MV-4-11 (cell line): ENCODE results near the gene LCP2.
A peak's percentile ranks its signal among the peaks of the same experiment; 100 is the strongest.

Experiments
- DNase-seq: peaks from one replicate; lab custom pipeline; 2025; lab: John Stamatoyannopoulos, UW

LCP2 gene

GRCh38 chr5:170315154-170315553 lies 17.6 kb upstream of the LCP2 start:
- DNase-seq, result no peak

- no peak for DNase-seq
Measured at GRCh38 chr5:170314541-170315095, 17.0 kb upstream of the LCP2 start.

DNA sequence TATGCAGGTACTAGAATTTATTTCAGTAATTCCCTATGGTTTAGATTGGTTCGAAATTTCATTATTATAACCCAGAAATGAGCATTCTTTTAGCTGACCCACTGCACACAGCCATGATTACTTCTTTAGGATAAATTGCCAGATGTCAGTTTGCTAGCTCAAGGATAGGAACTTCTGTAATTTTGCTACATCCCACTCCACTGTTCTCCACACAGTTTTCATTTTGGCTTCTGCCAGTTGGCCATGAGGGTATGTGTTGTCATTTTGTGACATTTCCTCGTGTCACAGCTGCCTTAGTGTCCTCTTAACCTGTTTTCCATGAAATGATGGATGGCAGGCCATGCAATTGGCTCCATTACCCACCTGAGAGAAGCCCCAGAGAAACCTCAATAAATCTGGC lies 16.2 kb upstream of the LCP2 start:
- DNase-seq, result no peak

- DNase-seq, result no peak
Measured at GRCh38 chr5:170313344-170313743, 15.8 kb upstream of the LCP2 start.

DNA sequence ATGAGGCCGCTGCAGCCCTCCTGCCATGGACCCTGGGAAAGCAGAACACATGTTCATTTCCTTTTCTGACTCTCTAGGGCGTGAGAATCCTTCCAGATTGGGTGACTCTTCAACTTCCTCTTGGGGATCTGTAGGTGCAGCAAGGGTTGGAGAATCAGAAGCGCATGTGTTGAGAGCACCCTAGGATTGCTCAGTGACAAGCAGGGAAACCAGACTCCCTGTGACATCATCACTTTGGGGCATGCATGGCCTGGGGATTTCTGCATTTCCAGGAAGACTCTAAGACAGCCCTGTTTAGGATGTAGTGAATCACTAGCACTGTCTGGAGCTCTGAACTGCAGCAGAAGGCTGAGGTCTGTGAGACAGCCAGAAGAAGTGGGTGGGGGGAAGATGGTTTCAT lies 15.1 kb upstream of the LCP2 start:
- DNase-seq, result peak; percentile 96

DNA sequence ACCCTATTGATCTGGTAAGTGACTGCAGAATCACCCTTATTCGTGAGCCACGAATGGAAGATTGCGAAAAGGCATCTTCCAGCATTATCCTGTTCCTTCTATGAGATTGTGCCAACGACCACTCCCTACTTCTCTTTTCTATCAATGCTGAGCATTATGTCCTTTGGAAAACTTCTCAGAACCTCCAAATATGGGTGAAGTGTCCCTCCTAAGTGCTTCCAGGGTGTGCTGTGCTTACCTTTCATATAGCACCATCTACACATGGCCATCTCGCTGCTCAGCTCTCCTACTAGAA lies 14.7 kb upstream of the LCP2 start:
- peak; percentile 40 for DNase-seq

DNA sequence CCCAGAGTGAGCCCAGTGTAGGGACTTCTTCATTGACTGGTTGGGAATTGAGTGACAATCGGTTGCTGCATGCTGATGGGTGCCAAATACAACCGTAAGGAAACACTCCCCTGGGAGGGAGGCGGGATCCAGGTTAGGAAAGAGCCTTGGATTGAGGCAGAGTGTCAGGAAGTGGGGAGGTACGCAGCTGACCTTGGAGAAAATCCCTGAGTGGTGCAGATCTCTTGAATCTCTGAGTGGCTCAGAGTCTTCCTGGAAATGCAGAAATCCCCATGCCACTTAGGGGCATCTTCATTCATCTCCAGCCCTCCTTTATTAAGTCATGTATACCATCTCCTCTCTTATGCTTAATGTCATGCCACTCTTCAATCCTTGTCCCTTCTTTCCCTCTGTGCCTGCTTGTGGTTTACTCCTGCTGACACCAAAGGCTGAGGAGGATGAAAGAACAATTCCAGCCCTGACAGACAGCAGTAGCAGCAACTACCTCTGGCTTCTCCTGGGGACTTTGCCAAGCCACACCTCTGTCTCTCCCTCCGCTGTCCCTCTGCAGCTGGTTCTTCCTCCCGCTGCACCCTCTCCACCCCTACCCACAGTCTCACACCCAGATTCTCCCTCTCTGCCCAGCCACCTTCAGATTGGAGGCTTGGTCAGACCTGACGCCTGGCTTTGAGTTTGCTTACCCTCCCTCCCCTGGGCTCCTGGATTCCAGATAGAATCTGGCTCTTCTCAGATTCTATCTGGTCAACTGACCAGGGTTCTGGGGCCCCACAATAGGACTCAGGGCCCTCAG lies 14.1 kb upstream of the LCP2 start:
- no peak for DNase-seq

DNA sequence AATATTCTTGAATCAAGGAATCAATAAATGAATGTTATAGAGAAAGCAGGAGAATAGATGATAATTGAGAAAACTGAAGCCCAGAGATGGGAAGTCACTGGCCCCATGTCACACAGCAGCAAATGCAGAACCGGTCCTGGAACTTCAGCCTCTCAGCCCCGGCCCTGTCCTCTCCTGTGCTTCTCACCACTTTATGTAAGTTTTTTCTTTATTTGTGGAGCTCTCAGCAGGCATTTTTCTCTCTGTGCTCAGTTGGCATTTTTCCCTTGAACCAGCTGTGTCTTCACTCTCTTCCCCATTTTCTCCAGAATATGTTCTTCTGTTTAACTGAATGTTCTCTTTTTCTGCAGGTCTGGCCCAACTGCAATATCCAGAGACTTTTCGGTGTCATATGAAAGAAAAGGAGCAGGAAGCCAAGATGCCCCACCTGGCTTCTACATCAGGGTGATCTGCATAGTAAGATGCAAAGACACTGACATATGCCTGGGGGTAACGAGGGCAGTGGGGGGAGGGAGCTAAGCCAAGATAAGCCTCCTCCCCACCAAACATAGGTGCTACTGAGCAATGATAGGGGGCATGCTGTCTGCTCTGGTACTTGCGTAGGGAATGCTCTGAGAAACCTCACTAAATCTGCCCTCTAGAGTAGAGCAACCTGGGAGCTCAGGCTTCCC lies 12.8 kb upstream of the LCP2 start:
- DNase-seq, result no peak

GRCh38 chr5:170308686-170309085 lies 11.1 kb upstream of the LCP2 start:
- no peak for DNase-seq

DNA sequence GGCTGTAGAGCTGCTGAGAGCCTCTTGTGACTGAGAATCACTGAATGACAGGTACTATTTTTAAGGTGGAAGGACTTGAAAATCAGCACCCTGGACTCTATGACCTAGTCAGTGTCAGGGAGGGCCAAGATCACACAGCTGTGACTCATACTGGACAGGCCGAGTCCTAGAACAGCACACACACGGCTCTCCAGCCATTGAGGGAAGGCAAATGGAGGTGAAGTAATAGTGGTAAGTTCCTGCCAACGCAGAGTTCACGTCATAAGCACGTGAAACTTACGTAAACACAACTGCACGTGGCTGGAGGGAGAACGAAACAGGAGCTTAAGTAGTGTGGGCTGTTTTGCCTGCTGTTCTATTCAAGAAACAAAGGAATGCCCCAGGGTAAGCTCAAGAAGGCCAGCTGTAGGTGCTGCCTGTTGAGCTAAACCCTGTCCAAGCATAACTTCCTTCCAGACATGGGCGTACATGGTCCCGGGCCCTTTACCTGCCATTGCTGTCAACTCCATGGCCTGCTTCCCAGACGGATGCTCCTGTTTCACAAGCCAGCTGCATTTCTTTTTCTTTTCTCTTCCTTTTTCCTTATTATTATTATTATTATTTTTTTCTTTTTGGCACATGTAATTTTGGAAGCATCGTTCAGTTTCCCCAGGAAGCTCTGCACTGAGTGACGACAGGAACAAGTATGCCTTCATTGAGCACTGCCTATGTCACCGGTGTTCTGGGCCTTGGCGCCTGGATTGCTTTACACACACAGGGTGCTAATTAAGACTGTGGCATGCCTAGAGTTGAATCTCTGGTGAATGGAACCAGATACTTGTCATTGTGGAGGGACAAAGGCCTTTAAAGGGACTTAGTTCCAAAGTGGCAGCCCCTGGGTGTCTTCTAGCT lies 10.2 kb upstream of the LCP2 start:
- DNase-seq, result peak; percentile 92

GRCh38 chr5:170306381-170306831 lies 8.8 kb upstream of the LCP2 start:
- peak; percentile 47 for DNase-seq

DNA sequence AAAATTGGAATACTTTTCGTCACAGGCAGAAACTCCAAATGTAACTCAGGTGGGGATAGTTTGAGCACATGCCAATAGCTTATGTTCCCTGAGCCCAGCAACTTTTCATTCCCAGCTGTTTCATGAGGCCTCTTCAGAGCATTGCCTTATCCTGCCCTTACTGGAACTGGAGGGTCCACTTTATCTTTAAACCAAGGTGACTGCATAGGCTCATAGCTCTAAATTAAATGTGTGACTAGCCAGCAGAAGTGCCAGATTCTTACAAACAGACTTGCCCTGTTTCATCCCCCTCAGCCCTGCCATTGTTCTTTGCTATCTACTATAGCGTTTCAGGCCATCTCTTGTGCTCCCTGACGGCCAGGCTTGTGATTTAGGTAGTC lies 8.1 kb upstream of the LCP2 start:
- no peak for DNase-seq

- no peak for DNase-seq
Measured at GRCh38 chr5:170305016-170305645, 7.6 kb upstream of the LCP2 start.

- no peak for DNase-seq
Measured at GRCh38 chr5:170303549-170303948, 6.0 kb upstream of the LCP2 start.

- peak; percentile 93 for DNase-seq
Measured at GRCh38 chr5:170302653-170303501, 5.3 kb upstream of the LCP2 start.

DNA sequence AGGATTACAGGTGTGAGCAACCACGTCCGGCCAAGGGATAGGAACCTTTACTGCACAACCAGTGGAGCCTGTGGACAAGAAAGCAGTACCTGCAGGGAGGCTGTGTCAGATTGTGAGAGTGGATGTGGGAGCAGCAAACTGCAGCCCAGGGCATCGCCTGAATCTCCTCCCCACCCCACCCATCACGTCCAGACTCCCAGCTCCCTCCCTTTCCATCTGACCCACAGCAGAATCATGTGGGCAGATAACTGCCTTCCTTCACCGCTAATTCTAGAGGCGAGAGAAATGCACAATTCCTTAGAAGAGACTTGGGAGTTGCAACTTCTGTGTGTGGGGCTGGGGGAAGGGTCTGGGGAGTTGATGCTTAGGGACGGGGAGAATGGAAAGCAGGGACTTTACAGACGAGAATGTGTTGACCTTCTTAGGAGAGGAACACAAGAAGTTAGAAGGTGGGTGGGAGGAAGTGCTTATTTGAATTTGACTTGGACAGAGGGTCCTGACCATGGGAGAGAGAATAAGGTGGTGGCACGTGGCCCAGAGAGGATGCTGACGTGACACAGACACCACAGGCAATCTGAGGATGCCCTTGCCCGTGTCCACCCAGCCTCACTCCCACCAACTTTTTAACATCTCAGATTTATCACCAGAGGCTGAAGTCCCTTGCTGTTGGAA lies 4.5 kb upstream of the LCP2 start:
- no peak for DNase-seq

DNA sequence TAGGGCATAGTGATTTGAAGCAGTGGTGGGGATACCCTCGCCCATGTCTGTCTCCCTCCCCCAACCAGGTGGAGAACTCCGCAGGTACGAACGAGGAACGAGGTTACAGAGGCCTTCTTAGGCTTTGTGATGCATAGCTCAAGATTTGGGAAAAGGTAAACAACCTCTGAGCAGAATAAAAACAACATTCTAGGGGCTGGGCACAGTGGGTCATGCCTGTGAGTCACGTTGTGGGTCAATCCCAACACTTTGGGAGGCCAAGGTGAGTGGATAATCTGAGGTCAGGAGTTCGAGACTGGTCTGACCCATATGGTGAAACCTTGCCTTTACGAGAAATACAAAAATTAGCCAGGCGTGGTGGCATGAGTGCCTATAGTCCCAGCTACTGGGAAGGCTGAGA lies 3.6 kb upstream of the LCP2 start:
- no peak for DNase-seq

DNA sequence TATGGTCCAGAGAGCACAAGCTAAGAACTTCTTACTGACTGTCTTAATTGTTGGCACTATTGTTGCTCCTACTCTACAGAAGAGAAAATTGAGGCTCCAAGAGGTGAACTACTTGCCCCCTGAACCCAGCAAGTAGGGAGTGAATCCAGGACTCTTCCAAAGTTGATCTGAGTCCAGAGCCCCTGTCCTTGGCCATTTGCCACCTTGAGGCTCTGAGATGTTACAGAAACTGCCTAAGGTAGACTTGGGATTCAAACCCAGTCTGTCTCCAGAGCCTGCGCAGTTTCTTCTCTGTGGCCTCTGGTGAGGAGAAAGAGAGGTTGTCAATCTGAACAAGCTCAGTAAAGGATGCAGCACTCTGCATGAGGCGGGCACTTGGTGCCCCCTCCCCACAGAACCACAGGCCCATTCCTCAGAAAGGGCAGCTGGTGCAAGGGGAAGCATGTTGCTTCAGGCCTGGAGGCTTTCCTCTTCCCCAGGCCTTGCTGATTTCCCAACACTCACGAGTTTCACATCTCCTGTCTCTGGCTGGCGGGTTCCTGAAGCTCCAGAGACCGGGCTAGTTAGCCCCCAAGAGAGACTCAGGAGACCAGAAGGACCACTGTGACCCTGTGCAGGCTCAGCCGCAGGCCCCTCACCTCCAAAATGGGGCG lies 2.9 kb upstream of the LCP2 start:
- DNase-seq, result peak; percentile 89

- DNase-seq, result peak; percentile 34
Measured at GRCh38 chr5:170296935-170297588, 515 bp downstream of the LCP2 start.
